GM23248 (cell line): ENCODE data around the gene LDLRAD4.

Source experiments
- EZH2 ChIP-seq: fragments of 200-600 bp; sonication (generic); IDR thresholded peaks from 2 replicates; pipeline ENCODE4 v1.6.1; 2018; ENCODE audit warnings: antibody characterized with exemption, mild to moderate bottlenecking; ENCODE audit not compliant: insufficient read depth, poor library complexity, severe bottlenecking
- EZH2phosphoT487 ChIP-seq: fragments of 200-600 bp; sonication (generic); IDR thresholded peaks from 2 replicates; pipeline ENCODE4 v1.6.1; 2018; ENCODE audit warnings: antibody characterized with exemption, moderate library complexity, mild to moderate bottlenecking, low read depth; ENCODE audit not compliant: insufficient read depth

DNA sequence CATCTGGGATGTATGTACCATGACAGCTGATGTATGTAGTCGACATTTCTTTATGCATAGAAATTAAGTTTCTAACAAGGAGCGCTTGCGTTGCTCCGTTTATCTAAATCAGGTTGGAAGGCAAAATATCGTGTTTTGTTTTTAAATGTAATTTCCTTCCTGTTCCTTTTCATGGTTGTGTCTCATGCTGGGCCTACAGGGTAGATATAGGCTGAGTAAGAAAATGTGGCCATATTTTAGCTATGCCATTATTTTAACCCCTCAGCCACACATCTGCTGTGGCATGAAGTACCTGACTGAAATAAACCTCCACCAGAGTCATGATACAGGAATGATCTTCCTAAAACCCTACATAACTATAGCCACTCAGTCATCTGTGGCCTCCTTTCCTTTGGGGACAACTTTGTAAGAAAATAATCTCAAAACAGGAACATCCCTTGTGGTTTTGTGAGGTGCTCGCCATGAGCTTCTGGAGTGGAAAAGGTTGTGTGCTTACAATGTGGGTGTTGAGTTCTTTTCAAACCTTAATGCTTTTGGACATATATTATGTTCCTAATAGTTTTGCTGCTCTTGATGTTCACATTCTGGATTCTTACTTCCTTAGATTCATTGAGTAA lies 293.5 kb downstream of the LDLRAD4 start:
- TF ChIP-seq EZH2, result no peak
- no peak for TF ChIP-seq EZH2phosphoT487
